Endothelial cell of umbilical vein (primary cell): ENCODE data around the gene PRRC2B. TPM values are rescaled to one million over a fixed set of nuclear protein-coding genes. Genes with fewer than 3 reads are reported as not detected.

ENCODE experiments used
- BruUV-seq: library from RNA; stranded (reverse); fragments of 400-500 nt; replicated peaks from 2 replicates; lab custom pipeline; 2021; lab: Mats Ljungman, UMichigan
- CTCF ChIA-PET: fragments of 300-600, 350-600 bp; sonication (Branson Sonifier 250); formaldehyde crosslinking; loops from one replicate; lab custom pipeline; 2021; ENCODE audit warnings: antibody characterized with exemption, inconsistent platforms; lab: Charles Lee
- POLR2A ChIA-PET: fragments of 300-600, 350-600 bp; sonication (Branson Sonifier 250); formaldehyde crosslinking; loops from one replicate; lab custom pipeline; 2021; ENCODE audit warnings: antibody characterized with exemption, inconsistent platforms; lab: Charles Lee
- DNase-seq: peaks from one replicate; pipeline ENCODE4 v3.0.0-alpha.2; 2011; ENCODE audit warnings: low read depth, low spot score
- FAIRE-seq: peaks from 2 replicates; lab custom pipeline; 2011; peaks lifted over from hg19 to GRCh38; lab: Jason Lieb, UNC
- H2AFZ ChIP-seq: 2 replicates; pipeline ENCODE4 v1.6.0; 2012; ENCODE audit warnings: low read depth, low read length, control low read depth, inconsistent platforms
- H3K27ac ChIP-seq: 2 replicates; pipeline ENCODE4 v1.5.1; 2011; ENCODE audit warnings: low read depth, mild to moderate bottlenecking, control low read depth, low read length, moderate library complexity; ENCODE audit not compliant: insufficient read depth
- H3K27me3 ChIP-seq, 2 experiments: 2 replicates each; pipeline versions ENCODE4 v1.6.0 to v1.6.1; 2011; ENCODE audit warnings: low read length in 2 of 2, mixed read lengths in 1 of 2; ENCODE audit not compliant: control insufficient read depth in 2 of 2, insufficient read depth in 2 of 2
- H3K36me3 ChIP-seq, 2 experiments: 2 replicates in 1 of 2; 3 replicates in 1 of 2; pipeline ENCODE4 v1.5.1; 2011; ENCODE audit warnings: low read length in 2 of 2, mild to moderate bottlenecking in 1 of 2, moderate library complexity in 1 of 2; ENCODE audit not compliant: control insufficient read depth in 2 of 2, insufficient read depth in 2 of 2; ENCODE audit errors: extremely low read depth in 1 of 2
- H3K4me1 ChIP-seq: 3 replicates; pipeline ENCODE4 v1.5.1; 2011; ENCODE audit warnings: mild to moderate bottlenecking, low read length; ENCODE audit not compliant: control insufficient read depth, insufficient read depth; ENCODE audit errors: extremely low read depth
- H3K4me2 ChIP-seq: 2 replicates; pipeline ENCODE4 v1.6.1; 2011; ENCODE audit warnings: low read length, control low read depth, mixed read lengths; ENCODE audit not compliant: insufficient read depth
- H3K4me3 ChIP-seq, 3 experiments: fragments of 200-600 bp in 1 of 3; sonication (generic), shearing (Covaris generic) in 1 of 3; replicated peaks in 1 of 3; 2 replicates each; pipeline ENCODE4 v1.5.1; 2011 to 2016; ENCODE audit warnings: control low read depth in 3 of 3, low read length in 3 of 3, mild to moderate bottlenecking in 2 of 3, inconsistent platforms in 1 of 3, low read depth in 1 of 3, moderate library complexity in 1 of 3; ENCODE audit not compliant: insufficient read depth in 1 of 3
- H3K79me2 ChIP-seq: 2 replicates; pipeline ENCODE4 v1.6.0; 2012; ENCODE audit warnings: low read length, inconsistent platforms; ENCODE audit not compliant: control insufficient read depth, insufficient read depth
- H3K9ac ChIP-seq: replicated peaks from 2 replicates; pipeline ENCODE3; 2011; ENCODE audit warnings: low read length, control low read depth; ENCODE audit not compliant: insufficient read depth; ENCODE audit errors: extremely low read depth
- H3K9me1 ChIP-seq: replicated peaks from 3 replicates; pipeline ENCODE4 v1.6.0; 2011; ENCODE audit warnings: mild to moderate bottlenecking, low read length; ENCODE audit not compliant: control insufficient read depth, insufficient read depth; ENCODE audit errors: extremely low read depth
- H3K9me3 ChIP-seq: replicated peaks from 2 replicates; pipeline ENCODE4 v1.5.1; 2012; ENCODE audit warnings: low read length, inconsistent platforms; ENCODE audit not compliant: control insufficient read depth, insufficient read depth
- H4K20me1 ChIP-seq: replicated peaks from 2 replicates; pipeline ENCODE3; 2011; ENCODE audit warnings: mild to moderate bottlenecking, low read length; ENCODE audit not compliant: control insufficient read depth, insufficient read depth; ENCODE audit errors: extremely low read depth
- EZH2 ChIP-seq: IDR thresholded peaks from 2 replicates; pipeline ENCODE4 v1.6.1; 2012; ENCODE audit warnings: borderline replicate concordance, low read depth, mild to moderate bottlenecking, moderate library complexity, low read length, inconsistent platforms; ENCODE audit not compliant: severe bottlenecking
- FOS ChIP-seq: IDR thresholded peaks from 2 replicates; pipeline ENCODE4 v1.6.1; 2011; ENCODE audit warnings: mild to moderate bottlenecking, low read length, moderate library complexity, borderline replicate concordance; ENCODE audit not compliant: insufficient read depth
- GATA2 ChIP-seq: IDR thresholded peaks from 2 replicates; pipeline ENCODE4 v1.7.0; 2011; ENCODE audit warnings: low read depth, mild to moderate bottlenecking, moderate library complexity, mixed read lengths, low read length; ENCODE audit not compliant: insufficient read length, insufficient read depth
- JUN ChIP-seq: IDR thresholded peaks from 2 replicates; pipeline ENCODE4 v1.6.1; 2011; ENCODE audit warnings: borderline replicate concordance, low read depth; ENCODE audit not compliant: insufficient read length, insufficient read depth
- MYC ChIP-seq: IDR thresholded peaks from one replicate; pipeline ENCODE4 v1.6.1; 2011; ENCODE audit warnings: mild to moderate bottlenecking, low read depth, low read length
- POLR2A ChIP-seq: IDR thresholded peaks from 2 replicates; pipeline ENCODE4 v1.6.1; 2012; ENCODE audit warnings: low read depth, mild to moderate bottlenecking, control low read depth, low read length
- POLR2AphosphoS5 ChIP-seq: IDR thresholded peaks from 2 replicates; pipeline ENCODE4 v1.6.1; 2012; ENCODE audit warnings: low read depth, mild to moderate bottlenecking, control low read depth, low read length, moderate library complexity; ENCODE audit not compliant: insufficient read depth
- dilution Hi-C: fragments of 300-500 bp; cut with MboI; formaldehyde crosslinking; loops from one replicate; pipeline ENCODE4 v1.15.0; 2019; ENCODE audit warnings: low sequenced_read_pairs; ENCODE audit not compliant: extremely low pct_ligation_motif_present
- intact Hi-C: fragments of 100-400 bp; cut with micrococcal nuclease; formaldehyde crosslinking; loops from one replicate; pipeline ENCODE4 v1.10.0; 2022
- polyA plus RNA-seq, 4 experiments: library from polyadenylated mRNA; depleted of rRNA in 3 of 4; stranded (reverse) in 3 of 4; unstranded in 1 of 4; fragments of >200 nt; gene quantifications; 2 replicates each; pipeline versions ENCODE4 v1.2.1 to v1.2.3, GENCODE V29; 2011 to 2012; ENCODE audit warnings: missing spikeins in 1 of 4
- total RNA-seq: library from RNA; stranded (reverse); gene quantifications from 2 replicates; pipeline ENCODE4 v1.2.3, GENCODE V29; 2021
- TF ChIP-seq, protein P1 (sequence below): IDR thresholded peaks from 2 replicates; pipeline ENCODE4 v1.6.1; 2011; ENCODE audit not compliant: insufficient read depth, insufficient read length
- TF ChIP-seq, protein P2 (sequence below), 2 donors: IDR thresholded peaks; 1 replicate in 1 of 2; 2 replicates in 1 of 2; pipeline ENCODE4 v1.5.1; 2011; ENCODE audit warnings: low read length in 2 of 2, mild to moderate bottlenecking in 2 of 2, moderate library complexity in 2 of 2, control low read depth in 1 of 2, inconsistent platforms in 1 of 2, low read depth in 1 of 2; ENCODE audit not compliant: insufficient read depth in 1 of 2; ENCODE audit errors: extremely low read depth in 1 of 2

PRRC2B gene
- total and polyA plus RNA-seq, 2 donors (not counting 3 experiments of a cell fraction or from before 2014, with no cell fraction given): 35.6 to 256 TPM

DNA sequence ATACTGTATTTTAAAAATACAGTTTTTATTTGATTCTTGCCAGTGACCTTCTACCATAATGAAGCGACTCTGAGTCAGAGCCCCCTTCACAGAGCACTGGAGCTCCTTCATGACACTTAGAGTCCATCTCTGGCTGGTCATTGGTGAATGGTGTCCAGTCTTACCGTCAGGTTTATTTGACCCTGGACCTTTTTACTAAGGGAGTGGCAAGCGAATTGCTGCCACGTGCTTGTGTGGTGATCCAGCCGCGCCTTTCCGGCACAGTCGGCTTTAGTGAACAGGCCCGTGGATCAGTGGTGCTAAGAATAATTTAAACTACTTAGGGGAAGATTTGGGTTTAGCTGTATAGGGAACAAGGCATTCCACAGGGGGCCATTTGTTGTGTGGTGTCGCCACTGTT, 48.5 kb downstream of the PRRC2B start:
- H3K4me2 ChIP-seq: no peak overlapping the region
- FAIRE-seq: no peak
- DNase-seq: no peak
- no peak overlapping the region for H3K27ac ChIP-seq
- no peak overlapping the region for H3K9ac ChIP-seq
- peaks cover 8% of the 10 kb centered on the region for H4K20me1 ChIP-seq
- H3K79me2 ChIP-seq: peaks cover 57% of the 10 kb centered on the region
- ChIA-PET CTCF (no interaction called here), POLR2A (no interaction called here)
- no peaks in the 10 kb centered on the region for H3K9me3 ChIP-seq
- no peaks in the 10 kb centered on the region for H3K27me3 ChIP-seq
- no peak for TF ChIP-seq MYC
- TF ChIP-seq, protein P1, sequence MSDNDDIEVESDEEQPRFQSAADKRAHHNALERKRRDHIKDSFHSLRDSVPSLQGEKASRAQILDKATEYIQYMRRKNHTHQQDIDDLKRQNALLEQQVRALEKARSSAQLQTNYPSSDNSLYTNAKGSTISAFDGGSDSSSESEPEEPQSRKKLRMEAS: no peak
- TF ChIP-seq JUN: no peak
- no peak for TF ChIP-seq GATA2
- peak; percentile 12 for TF ChIP-seq POLR2AphosphoS5
- no peak for TF ChIP-seq FOS
- TF ChIP-seq POLR2A: no peak
- no peaks in the 10 kb centered on the region for H3K9me1 ChIP-seq
- dilution Hi-C loops: no loop called here
- no peaks in the 10 kb centered on the region for H3K4me1 ChIP-seq
- H3K4me3 ChIP-seq: no peak overlapping the region
- BruUV-seq: no TSS peak
- H2AFZ ChIP-seq: no peak overlapping the region
- intact Hi-C loops: no loop called here
- peaks cover 51 to 72% of the 10 kb centered on the region in 2 experiments for H3K36me3 ChIP-seq

DNA sequence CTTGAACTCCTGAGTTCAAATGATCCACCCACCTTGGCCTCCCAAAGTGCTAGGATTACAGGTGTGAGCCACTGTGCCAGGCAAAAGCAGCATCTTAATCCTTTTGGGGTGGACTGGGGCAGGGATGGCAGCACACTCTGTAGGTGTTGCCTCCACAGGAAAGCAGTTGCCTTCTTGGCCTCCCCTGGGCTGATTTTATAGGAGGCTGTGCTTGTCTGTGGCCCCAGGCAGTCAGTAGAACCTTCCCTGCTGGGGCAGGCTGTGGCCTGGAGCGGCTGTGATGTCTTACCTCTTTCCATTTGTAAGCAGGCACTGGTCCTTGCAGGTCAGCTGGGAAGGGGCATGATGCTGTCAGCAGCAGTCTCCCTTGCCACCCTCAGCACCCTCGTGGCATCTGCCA, 49.8 kb downstream of the PRRC2B start:
- Histone ChIP-seq H3K9me1 (no peaks in the 10 kb centered on the region), H4K20me1 (peaks cover 5% of the 10 kb centered on the region), H3K9me3 (no peaks in the 10 kb centered on the region), H3K4me2 (no peak overlapping the region), H3K79me2 (peaks cover 48% of the 10 kb centered on the region), H3K27ac (no peak overlapping the region), H3K4me3 (no peak overlapping the region), H3K4me1 (no peaks in the 10 kb centered on the region), H3K36me3 (peaks cover 44 to 63% of the 10 kb centered on the region in 2 experiments), H3K27me3 (no peaks in the 10 kb centered on the region), H3K9ac (no peak overlapping the region), H2AFZ (no peak overlapping the region)
- intact Hi-C loops: no loop called here
- BruUV-seq: no TSS peak
- ChIA-PET CTCF (no interaction called here), POLR2A (no interaction called here)
- DNase-seq: no peak
- dilution Hi-C loops: no loop called here
- TF ChIP-seq GATA2 (no peak), EZH2 (no peak), MYC (no peak), POLR2A (no peak), FOS (no peak), JUN (no peak), POLR2AphosphoS5 (no peak)
- TF ChIP-seq, protein P2, sequence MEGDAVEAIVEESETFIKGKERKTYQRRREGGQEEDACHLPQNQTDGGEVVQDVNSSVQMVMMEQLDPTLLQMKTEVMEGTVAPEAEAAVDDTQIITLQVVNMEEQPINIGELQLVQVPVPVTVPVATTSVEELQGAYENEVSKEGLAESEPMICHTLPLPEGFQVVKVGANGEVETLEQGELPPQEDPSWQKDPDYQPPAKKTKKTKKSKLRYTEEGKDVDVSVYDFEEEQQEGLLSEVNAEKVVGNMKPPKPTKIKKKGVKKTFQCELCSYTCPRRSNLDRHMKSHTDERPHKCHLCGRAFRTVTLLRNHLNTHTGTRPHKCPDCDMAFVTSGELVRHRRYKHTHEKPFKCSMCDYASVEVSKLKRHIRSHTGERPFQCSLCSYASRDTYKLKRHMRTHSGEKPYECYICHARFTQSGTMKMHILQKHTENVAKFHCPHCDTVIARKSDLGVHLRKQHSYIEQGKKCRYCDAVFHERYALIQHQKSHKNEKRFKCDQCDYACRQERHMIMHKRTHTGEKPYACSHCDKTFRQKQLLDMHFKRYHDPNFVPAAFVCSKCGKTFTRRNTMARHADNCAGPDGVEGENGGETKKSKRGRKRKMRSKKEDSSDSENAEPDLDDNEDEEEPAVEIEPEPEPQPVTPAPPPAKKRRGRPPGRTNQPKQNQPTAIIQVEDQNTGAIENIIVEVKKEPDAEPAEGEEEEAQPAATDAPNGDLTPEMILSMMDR (IDR thresholded peaks at IDR 0.05; ENCODE audit: extremely low read depth in 1 of 2, insufficient read depth in 1 of 2, low read depth in 1 of 2, low read length in 2 of 2): no peak
- TF ChIP-seq, protein P1: no peak
- no peak for FAIRE-seq
